IMR-90 (cell line): Measurements from ENCODE around the gene SIRT7. TPM values are rescaled to one million over a fixed set of nuclear protein-coding genes. Genes with fewer than 3 reads are reported as not detected.

ENCODE experiments used
- ATAC-seq: fragments of 200-7000 bp; cut with Tn5 transposase; 2 replicates; pipeline ENCODE4 v1.9.1; 2020; ENCODE audit warnings: low read depth, mild to moderate bottlenecking, moderate library complexity
- BruUV-seq: library from RNA; stranded (reverse); fragments of 400-500 nt; replicated peaks from 2 replicates; lab custom pipeline; 2021; lab: Mats Ljungman, UMichigan
- CTCF ChIA-PET: fragments of 300-600 bp; formaldehyde crosslinking; extraction: SDS; loops from one replicate; lab custom pipeline; 2021; ENCODE audit warnings: antibody characterized with exemption; lab: Yijun Ruan, JAX
- POLR2A ChIA-PET: fragments of 300-600 bp; sonication (Branson Sonifier 250); formaldehyde crosslinking; loops from one replicate; lab custom pipeline; 2022; ENCODE audit warnings: antibody characterized with exemption; ENCODE audit not compliant: unreplicated experiment; lab: Charles Lee
- DNase-seq: peaks from one replicate; pipeline ENCODE4 v3.0.0; 2013
- H2AFZ ChIP-seq: replicated peaks from 2 replicates; pipeline ENCODE3; 2013; ENCODE audit warnings: low read length, mild to moderate bottlenecking; ENCODE audit not compliant: poor library complexity
- H2AK5ac ChIP-seq: 2 replicates; pipeline ENCODE4 v1.6.1; 2013; ENCODE audit warnings: low read depth, low read length, inconsistent platforms
- H2AK9ac ChIP-seq: replicated peaks from 2 replicates; pipeline ENCODE3; 2013; ENCODE audit warnings: mild to moderate bottlenecking, low read depth, low read length, moderate library complexity; ENCODE audit not compliant: poor library complexity
- H2BK120ac ChIP-seq: 2 replicates; pipeline ENCODE4 v1.6.1; 2013; ENCODE audit warnings: low read depth, low read length, inconsistent platforms
- H2BK15ac ChIP-seq: 3 replicates; pipeline ENCODE4 v1.6.1; 2013; ENCODE audit warnings: low read depth, low read length, inconsistent platforms
- H2BK20ac ChIP-seq: 2 replicates; pipeline ENCODE4 v1.6.1; 2013; ENCODE audit warnings: low read depth, mild to moderate bottlenecking, inconsistent platforms, low read length, moderate library complexity
- H2BK5ac ChIP-seq: 2 replicates; pipeline ENCODE4 v1.6.1; 2013; ENCODE audit warnings: mild to moderate bottlenecking, low read depth, low read length, inconsistent platforms; ENCODE audit not compliant: poor library complexity, severe bottlenecking
- H3K14ac ChIP-seq: replicated peaks from 2 replicates; pipeline ENCODE4 v1.6.1; 2013; ENCODE audit warnings: low read depth, low read length, inconsistent platforms
- H3K18ac ChIP-seq: 2 replicates; pipeline ENCODE4 v1.6.1; 2013; ENCODE audit warnings: low read depth, low read length, control low read depth
- H3K23ac ChIP-seq: 2 replicates; pipeline ENCODE4 v1.6.1; 2013; ENCODE audit warnings: low read depth, low read length, inconsistent platforms
- H3K27ac ChIP-seq: 2 replicates; pipeline ENCODE4 v1.5.1; 2013; ENCODE audit warnings: mild to moderate bottlenecking, control low read depth, low read length; ENCODE audit not compliant: insufficient read depth
- H3K27me3 ChIP-seq: 2 replicates; pipeline ENCODE4 v1.6.1; 2013; ENCODE audit warnings: low read length; ENCODE audit not compliant: control insufficient read depth, insufficient read depth
- H3K36me3 ChIP-seq: 2 replicates; pipeline ENCODE4 v1.6.1; 2013; ENCODE audit warnings: low read length, mixed read lengths; ENCODE audit not compliant: control insufficient read depth, insufficient read depth
- H3K4ac ChIP-seq: 2 replicates; pipeline ENCODE4 v1.6.1; 2013; ENCODE audit warnings: low read depth, low read length, inconsistent platforms
- H3K4me1 ChIP-seq: 2 replicates; pipeline ENCODE4 v1.6.1; 2013; ENCODE audit warnings: low read length, mixed read lengths; ENCODE audit not compliant: control insufficient read depth, insufficient read depth
- H3K4me2 ChIP-seq: 2 replicates; pipeline ENCODE4 v1.6.1; 2013; ENCODE audit warnings: low read depth, mild to moderate bottlenecking, control low read depth, low read length, moderate library complexity
- H3K4me3 ChIP-seq: 2 replicates; pipeline ENCODE4 v1.5.1; 2013; ENCODE audit warnings: low read depth, mild to moderate bottlenecking, control low read depth, low read length, moderate library complexity; ENCODE audit not compliant: insufficient read depth
- H3K56ac ChIP-seq: 2 replicates; pipeline ENCODE4 v1.6.1; 2013; ENCODE audit warnings: low read length, inconsistent platforms; ENCODE audit not compliant: insufficient read depth; ENCODE audit errors: extremely low read depth
- H3K79me1 ChIP-seq, 2 experiments: 2 replicates each; pipeline ENCODE4 v1.6.1; 2013; ENCODE audit warnings: low read length in 2 of 2, inconsistent platforms in 1 of 2, low read depth in 1 of 2
- H3K9ac ChIP-seq: 2 replicates; pipeline ENCODE4 v1.6.1; 2013; ENCODE audit warnings: low read depth, low read length, control low read depth
- H3K9me1 ChIP-seq: 2 replicates; pipeline ENCODE4 v1.6.1; 2013; ENCODE audit warnings: low read length, inconsistent platforms; ENCODE audit not compliant: insufficient read depth
- H3K9me3 ChIP-seq: 2 replicates; pipeline ENCODE4 v1.6.1; 2013; ENCODE audit warnings: low read length; ENCODE audit not compliant: control insufficient read depth, insufficient read depth
- H4K20me1 ChIP-seq: 2 replicates; pipeline ENCODE4 v1.6.1; 2013; ENCODE audit warnings: low read length, inconsistent platforms; ENCODE audit not compliant: insufficient read depth
- H4K5ac ChIP-seq: 2 replicates; pipeline ENCODE4 v1.6.1; 2013; ENCODE audit warnings: mild to moderate bottlenecking, low read depth, low read length, control low read depth
- H4K8ac ChIP-seq, 2 experiments: 2 replicates each; pipeline ENCODE4 v1.6.1; 2013; ENCODE audit warnings: low read depth in 2 of 2, low read length in 2 of 2, control low read depth in 1 of 2, inconsistent platforms in 1 of 2
- H4K91ac ChIP-seq: 2 replicates; pipeline ENCODE4 v1.6.1; 2013; ENCODE audit warnings: low read depth, low read length, inconsistent platforms; ENCODE audit not compliant: insufficient read depth
- BHLHE40 ChIP-seq: fragments of 150-350 bp; IDR thresholded peaks from 2 replicates; pipeline ENCODE4 v1.6.1; 2016; ENCODE audit warnings: mild to moderate bottlenecking, low read depth, low read length
- CEBPB ChIP-seq: IDR thresholded peaks from 2 replicates; pipeline ENCODE4 v1.6.1; 2012; ENCODE audit warnings: low read depth, low read length, improper control_type of control experiment
- CHD1 ChIP-seq: IDR thresholded peaks from 2 replicates; pipeline ENCODE4 v1.6.1; 2012; ENCODE audit warnings: low read depth, low read length, improper control_type of control experiment
- CTCF ChIP-seq: conservative IDR thresholded peaks from 2 replicates; pipeline ENCODE4 v1.5.1; 2012; ENCODE audit warnings: mild to moderate bottlenecking, low read depth, low read length, improper control_type of control experiment
- ELK1 ChIP-seq: fragments of 150-350 bp; IDR thresholded peaks from 2 replicates; pipeline ENCODE4 v1.6.1; 2016; ENCODE audit warnings: low read depth, mild to moderate bottlenecking, low read length, moderate library complexity, borderline replicate concordance
- FOS ChIP-seq: fragments of 150-350 bp; IDR thresholded peaks from 2 replicates; pipeline ENCODE4 v1.6.1; 2016; ENCODE audit warnings: low read depth, low read length
- MAFK ChIP-seq: IDR thresholded peaks from 2 replicates; pipeline ENCODE4 v1.6.1; 2012; ENCODE audit warnings: low read depth, low read length, improper control_type of control experiment
- MAZ ChIP-seq: IDR thresholded peaks from 2 replicates; pipeline ENCODE4 v1.6.1; 2012; ENCODE audit warnings: low read depth, mild to moderate bottlenecking, low read length, improper control_type of control experiment, moderate library complexity, borderline replicate concordance
- MXI1 ChIP-seq: IDR thresholded peaks from 2 replicates; pipeline ENCODE4 v1.6.1; 2012; ENCODE audit warnings: low read depth, mild to moderate bottlenecking, low read length, moderate library complexity, borderline replicate concordance
- POLR2A ChIP-seq: IDR thresholded peaks from 2 replicates; pipeline ENCODE4 v1.6.1; 2012; ENCODE audit warnings: mild to moderate bottlenecking, low read depth, low read length
- RAD21 ChIP-seq: IDR thresholded peaks from 2 replicates; pipeline ENCODE4 v1.6.1; 2012; ENCODE audit warnings: low read length, improper control_type of control experiment
- RCOR1 ChIP-seq: IDR thresholded peaks from 2 replicates; pipeline ENCODE4 v1.6.1; 2012; ENCODE audit warnings: mild to moderate bottlenecking, low read length, improper control_type of control experiment; ENCODE audit not compliant: insufficient replicate concordance
- SMC3 ChIP-seq: fragments of 150-350 bp; IDR thresholded peaks from 2 replicates; pipeline ENCODE4 v1.6.1; 2016; ENCODE audit warnings: low read depth, mild to moderate bottlenecking, antibody characterized with exemption, low read length, moderate library complexity
- USF2 ChIP-seq: fragments of 150-350 bp; IDR thresholded peaks from 2 replicates; pipeline ENCODE4 v1.6.1; 2017; ENCODE audit warnings: mild to moderate bottlenecking, antibody characterized with exemption, low read length, low read depth
- WGBS, 2 experiments: methylation state at CpG; one replicate each; pipeline versions ENCODE4 v1.1.5 to v1.1.7; 2013; ENCODE audit warnings: missing lambda C conversion rate in 2 of 2; ENCODE audit not compliant: insufficient read length in 1 of 2; ENCODE audit errors: extremely low coverage in 2 of 2; 5-methylcytosine and 5-hydroxymethylcytosine counted together
- dilution Hi-C: fragments of 300-500 bp; cut with HindIII; formaldehyde crosslinking; loops from one replicate; pipeline ENCODE4 v1.14.3; 2018; ENCODE audit warnings: low sequenced_read_pairs; ENCODE audit not compliant: unreplicated experiment
- in situ Hi-C: fragments of 300-500 bp; cut with MboI; formaldehyde crosslinking; loops from 3 replicates; pipeline ENCODE4 v1.14.3; 2019; ENCODE audit warnings: low sequenced_read_pairs, inconsistent platforms, mixed read lengths
- intact Hi-C: fragments of 100-400 bp; cut with micrococcal nuclease; formaldehyde crosslinking; loops from 2 replicates; pipeline ENCODE4 v1.10.0; 2022
- polyA plus RNA-seq, 3 experiments: library from polyadenylated mRNA; depleted of rRNA; stranded (reverse); fragments of >200 nt; gene quantifications; 2 replicates each; pipeline ENCODE4 v1.2.3, GENCODE V29; 2012; ENCODE audit warnings: low replicate concordance in 1 of 3
- total RNA-seq: library from RNA; depleted of rRNA; stranded (reverse); fragments of >200 nt; gene quantifications from 2 replicates; pipeline ENCODE4 v1.2.3, GENCODE V29; 2012

SIRT7 gene
- total and polyA plus RNA-seq, 2 of the 4 experiments (the other 2 are of a cell fraction): 14.5 to 19.8 TPM

GRCh38 chr17:81870131-81870980, 47.6 kb downstream of the SIRT7 start:
- Histone ChIP-seq H3K79me1 (peaks cover 5 to 68% of the 10 kb centered on the region in 2 experiments; a peak in 3 of 4 replicates), H2BK120ac (peak overlapping the region; percentile 42; the same call in 1 of the 2 replicates), H2AFZ (peak overlapping the region; percentile 6), H3K18ac (peak overlapping the region; percentile 5; the same call in 1 of the 2 replicates), H3K56ac (peak overlapping the region; percentile 57), H3K23ac (peak overlapping the region; percentile 88), H2BK15ac (peak overlapping the region; percentile 15; the same call in 1 of the 3 replicates), H4K5ac (peak overlapping the region; percentile 66), H3K9me3 (no peaks in the 10 kb centered on the region), H4K91ac (peak overlapping the region; percentile 85), H3K14ac (peak overlapping the region; percentile 83), H2AK5ac (peak overlapping the region; percentile 85), H3K4ac (peak overlapping the region; percentile 94), H2BK20ac (no peak overlapping the region), H2BK5ac (peak overlapping the region; percentile 99), H3K27ac (peak overlapping the region; percentile 96), H3K9me1 (peaks cover 8% of the 10 kb centered on the region; the same call in 1 of the 2 replicates), H4K8ac (peak overlapping the region; percentile 85 to 89), H3K4me2 (peak overlapping the region; percentile 93), H3K27me3 (no peaks in the 10 kb centered on the region), H3K9ac (peak overlapping the region; percentile 87), H3K4me1 (peaks cover 35% of the 10 kb centered on the region), H3K36me3 (peaks cover 32% of the 10 kb centered on the region), H4K20me1 (peaks cover 48% of the 10 kb centered on the region), H2AK9ac (peak overlapping the region; percentile 99), H3K4me3 (peak overlapping the region; percentile 87)
- CTCF ChIA-PET: no interaction called here
- intact Hi-C loops: no loop called here
- ATAC-seq (peak; percentile 1), DNase-seq (peak; percentile 69)
- WGBS, 2 experiments: 0% methylated on average over 41 of the region's 65 CpGs; no CpG with 5 or more reads in 1 of the 2 experiments
- dilution Hi-C loops: no loop called here
- in situ Hi-C loops: no loop called here
- BruUV-seq: no TSS peak
- POLR2A ChIA-PET: no interaction called here
- TF ChIP-seq SMC3: no peak
- no peak for TF ChIP-seq MAFK
- no peak for TF ChIP-seq CEBPB
- TF ChIP-seq MAZ: no peak
- no peak for TF ChIP-seq CHD1
- TF ChIP-seq CTCF: no peak
- TF ChIP-seq POLR2A: peak; percentile 19
- TF ChIP-seq ELK1: no peak
- TF ChIP-seq FOS: no peak
- TF ChIP-seq RCOR1: no peak
- TF ChIP-seq RAD21: no peak
- no peak for TF ChIP-seq USF2
- peak; percentile 63; the same call in 1 of the 2 replicates for TF ChIP-seq MXI1
- TF ChIP-seq BHLHE40: no peak
